Measurements from ENCODE around the gene NOTCH1.
A peak's percentile ranks its signal among the peaks of the same experiment; 100 is the strongest.

The NOTCH1 gene

DNA sequence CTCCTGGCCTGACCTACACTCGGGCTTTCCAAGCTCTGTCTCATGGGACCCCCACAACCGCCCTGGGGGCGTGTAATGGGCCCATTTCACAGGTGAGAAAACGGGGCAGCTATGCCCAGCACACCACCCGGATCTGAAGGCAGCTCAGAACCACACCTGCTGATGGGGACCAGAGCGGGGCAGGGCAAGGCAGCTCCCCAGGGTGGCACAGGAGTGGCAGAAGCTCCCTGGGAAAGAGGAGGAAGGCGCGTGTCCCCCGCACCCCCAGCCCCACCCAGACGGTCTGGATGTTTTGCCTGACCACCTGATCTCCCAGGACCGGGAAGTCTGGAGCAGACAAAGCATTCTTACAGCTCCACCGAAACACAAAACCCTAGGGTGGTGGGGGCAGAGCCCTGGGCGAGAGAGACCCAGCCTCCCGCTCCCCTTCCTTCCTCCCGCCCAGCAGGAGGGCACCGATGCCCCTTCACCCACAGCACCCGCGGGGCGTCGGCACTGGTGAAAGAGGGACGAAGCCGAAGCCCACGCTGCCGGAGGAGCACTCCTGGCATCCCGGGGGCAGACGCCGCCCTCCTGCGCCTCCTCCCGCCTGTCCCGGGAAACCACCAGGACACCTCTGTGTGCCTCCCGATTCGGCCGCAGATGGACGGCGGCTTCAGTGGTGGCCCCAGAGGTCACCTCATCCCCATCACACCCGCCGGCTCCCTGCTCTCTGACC is 14.5 kb downstream of the NOTCH1 start:
- Mint-ChIP-seq H3K27me3 (peaks cover 3% of the 10 kb centered on the region), H3K36me3 (peaks cover 14% of the 10 kb centered on the region), H3K27ac (no peak overlapping the region), H3K4me3 (no peak overlapping the region), H3K9me3 (no peaks in the 10 kb centered on the region), H3K4me1 (peaks cover 56% of the 10 kb centered on the region)
- DNase-seq, result no peak
- CTCF ChIA-PET, result no interaction called here

DNA sequence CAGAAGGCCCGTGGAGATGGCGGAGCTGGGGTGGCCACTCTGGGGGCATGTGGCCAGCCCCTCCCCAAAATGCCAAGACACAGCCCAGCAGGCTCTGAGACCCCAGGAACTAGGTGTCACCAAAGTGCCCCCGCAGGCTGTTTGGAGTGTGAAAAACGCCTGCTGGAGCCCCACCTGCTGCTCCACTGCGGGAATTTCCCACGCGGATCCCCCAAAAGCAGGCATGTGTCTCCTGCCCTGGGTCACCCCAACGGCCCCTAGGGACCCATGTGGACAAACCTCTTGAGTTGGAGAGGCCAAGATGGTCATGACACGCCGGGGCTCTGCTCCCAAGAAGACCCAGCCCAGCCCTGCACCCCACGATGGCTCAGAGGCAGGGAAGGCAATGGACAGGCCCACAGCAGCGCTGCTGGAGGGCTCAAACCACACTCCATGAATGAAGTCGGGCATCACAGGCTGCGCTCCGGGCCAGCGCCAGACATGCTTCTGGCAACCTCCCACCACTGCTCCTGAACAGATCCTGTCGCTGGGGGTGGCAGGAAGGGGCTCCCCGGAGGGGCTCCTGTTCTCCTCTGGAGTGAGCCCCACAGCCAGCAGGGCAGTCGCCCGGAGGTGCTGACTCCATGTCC is 15.3 kb downstream of the NOTCH1 start:
- peaks cover 56% of the 10 kb centered on the region for H3K4me1 Mint-ChIP-seq
- no peaks in the 10 kb centered on the region for H3K9me3 Mint-ChIP-seq
- no peak for DNase-seq
- no peak overlapping the region for H3K4me3 Mint-ChIP-seq
- H3K36me3 Mint-ChIP-seq, result peaks cover 14% of the 10 kb centered on the region
- H3K27me3 Mint-ChIP-seq, result peaks cover 3% of the 10 kb centered on the region
- no peak overlapping the region for H3K27ac Mint-ChIP-seq
- CTCF ChIA-PET, result no interaction called here

DNA sequence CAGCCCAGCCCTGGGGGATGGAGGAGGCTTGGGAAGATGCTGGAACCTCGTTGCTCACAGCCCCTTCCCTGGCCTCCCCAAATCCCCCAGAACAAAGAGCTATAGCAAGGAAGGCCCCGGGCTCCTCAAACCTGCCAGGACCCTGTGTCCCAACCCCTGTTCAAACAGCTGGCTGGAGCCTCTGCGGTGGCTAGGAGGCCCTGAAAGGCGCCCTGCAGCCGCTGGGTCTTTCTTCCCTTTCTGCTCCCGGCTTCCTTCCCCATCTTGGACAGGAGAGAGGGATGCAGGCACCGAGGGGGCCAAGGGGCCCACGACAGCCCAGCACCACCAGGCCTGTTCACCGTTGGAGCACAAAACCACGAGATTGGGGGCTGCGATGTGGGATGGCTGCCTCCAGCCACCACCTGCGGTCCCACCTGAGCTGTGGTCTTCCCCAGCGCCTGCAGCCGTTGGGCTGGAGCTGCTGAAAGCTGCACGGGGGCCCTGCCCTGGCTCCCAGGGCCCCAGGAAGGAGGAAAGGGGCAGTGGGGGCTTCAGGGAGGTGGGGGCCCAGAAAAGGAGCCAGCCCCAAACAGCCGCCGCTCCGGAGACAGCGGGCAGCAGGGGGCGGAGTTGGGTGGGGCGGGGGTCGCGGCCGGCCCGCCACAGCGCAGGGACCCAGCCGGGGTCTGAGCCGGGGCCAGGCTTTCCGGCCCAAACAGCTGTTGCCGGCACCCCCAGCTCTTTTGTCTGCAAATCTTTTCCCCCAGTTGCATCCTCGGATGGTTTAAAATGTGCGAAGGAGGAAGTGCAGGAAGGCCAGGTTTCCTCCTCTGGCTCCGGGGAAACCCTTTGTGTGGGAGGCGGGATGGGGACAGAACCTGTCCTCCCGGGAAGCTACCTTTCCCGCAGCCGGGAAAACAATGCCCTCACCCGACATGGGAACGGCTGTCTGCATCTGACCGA is 16.1 kb downstream of the NOTCH1 start:
- CTCF ChIA-PET, result interaction anchor here (0.5 kb wide), 1 partner anchor 251 kb away, joined by 3 read pairs; no protein-coding TSS in a partner anchor

DNA sequence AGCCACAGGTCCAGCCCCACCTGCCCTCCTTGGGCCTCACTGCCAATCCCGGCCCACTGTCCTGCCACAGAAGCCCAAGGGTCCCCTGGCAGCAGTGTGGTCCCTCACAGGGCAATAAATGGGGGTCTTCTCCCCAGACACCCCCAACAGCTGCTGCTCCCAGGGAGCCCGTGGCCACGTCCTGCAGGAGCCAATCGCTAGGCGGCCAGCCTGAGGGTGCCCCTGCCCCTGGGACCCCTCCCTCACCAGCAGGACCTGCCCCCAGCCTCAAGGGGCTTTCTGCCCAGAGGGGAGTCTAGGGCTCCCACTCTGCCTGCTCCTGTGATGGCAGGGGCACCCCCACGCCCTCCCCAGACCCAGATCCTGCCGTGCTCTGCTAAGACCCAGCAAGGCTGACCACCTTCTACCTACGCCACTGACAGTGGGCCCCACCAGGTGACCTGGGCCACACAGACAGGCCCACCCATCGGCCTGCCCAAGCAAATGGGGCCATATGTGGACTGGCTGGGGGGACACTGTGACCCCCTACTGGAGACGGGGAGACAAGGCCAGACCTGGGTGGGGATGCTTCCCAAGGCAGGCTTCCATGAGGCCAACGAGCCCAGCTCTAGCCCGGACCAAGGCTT is 17.0 kb downstream of the NOTCH1 start:
- DNase-seq, result no peak
- peaks cover 3% of the 10 kb centered on the region for H3K27me3 Mint-ChIP-seq
- CTCF ChIA-PET, result no interaction called here
- H3K36me3 Mint-ChIP-seq, result peaks cover 6% of the 10 kb centered on the region
- no peak overlapping the region for H3K4me3 Mint-ChIP-seq
- H3K4me1 Mint-ChIP-seq, result peaks cover 44% of the 10 kb centered on the region
- H3K27ac Mint-ChIP-seq, result peak overlapping the region; percentile 37
- no peaks in the 10 kb centered on the region for H3K9me3 Mint-ChIP-seq

More for the DNA sequence above, 16.1 kb downstream of the NOTCH1 start:
- Mint-ChIP-seq H3K4me1 (peaks cover 52% of the 10 kb centered on the region), H3K27me3 (peaks cover 3% of the 10 kb centered on the region), H3K4me3 (no peak overlapping the region), H3K27ac (no peak overlapping the region), H3K9me3 (no peaks in the 10 kb centered on the region), H3K36me3 (peaks cover 14% of the 10 kb centered on the region)
- DNase-seq, result no peak

DNA sequence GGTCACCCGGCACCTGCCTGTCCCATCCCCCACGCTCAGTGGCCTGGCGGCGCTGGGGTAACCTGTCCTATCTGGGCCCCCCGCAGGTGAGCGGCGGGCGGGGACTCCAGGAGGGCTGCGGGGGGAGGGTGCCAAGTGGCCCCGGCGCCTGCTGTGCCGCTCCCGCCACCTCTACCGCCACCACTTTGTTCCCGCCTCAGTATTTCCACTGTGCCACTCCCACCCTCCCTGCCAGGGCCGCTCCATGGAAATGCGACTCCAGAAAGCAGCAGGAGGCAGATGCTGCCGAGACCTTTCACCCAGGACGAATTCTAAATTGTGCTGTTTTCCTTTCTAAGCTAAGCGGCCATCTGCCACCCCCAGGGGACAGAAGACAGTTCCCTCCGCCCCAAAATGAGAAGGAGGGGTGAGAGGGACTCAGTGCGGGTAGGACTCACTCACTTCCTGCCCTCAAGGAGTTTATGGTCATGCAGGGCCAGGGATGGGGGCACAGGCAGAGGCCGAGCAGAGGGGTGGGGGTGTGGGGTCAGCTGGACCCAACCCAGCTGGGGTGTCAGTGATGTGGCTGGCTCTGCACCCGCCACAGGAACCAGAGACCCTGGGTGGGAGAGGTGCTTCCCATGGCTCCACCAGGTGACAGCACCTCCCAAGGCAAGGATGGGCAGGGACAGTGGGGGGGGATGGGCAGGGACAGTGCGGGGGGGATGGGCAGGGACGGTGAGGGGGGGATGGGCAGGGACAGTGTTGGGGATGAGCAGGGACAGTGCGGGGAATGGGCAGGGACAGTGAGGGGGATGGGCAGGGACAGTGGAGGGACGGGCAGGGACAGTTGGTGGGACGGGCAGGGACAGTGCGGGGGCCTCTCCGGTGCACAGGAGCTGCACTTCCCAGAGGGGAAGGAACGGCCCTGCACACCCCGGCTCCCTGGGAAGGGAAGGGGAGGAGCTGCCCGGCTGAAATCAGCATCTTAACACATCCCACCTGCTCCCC is 17.8 kb downstream of the NOTCH1 start:
- Mint-ChIP-seq H3K27ac (peak overlapping the region; percentile 58), H3K9me3 (no peaks in the 10 kb centered on the region), H3K4me1 (peaks cover 36% of the 10 kb centered on the region), H3K4me3 (no peak overlapping the region), H3K27me3 (peaks cover 3% of the 10 kb centered on the region), H3K36me3 (peaks cover 6% of the 10 kb centered on the region)
- DNase-seq, result no peak
- CTCF ChIA-PET, result interaction anchor here (0.6 kb wide), 1 partner anchor 51 kb away, joined by 3 read pairs; no protein-coding TSS in a partner anchor

DNA sequence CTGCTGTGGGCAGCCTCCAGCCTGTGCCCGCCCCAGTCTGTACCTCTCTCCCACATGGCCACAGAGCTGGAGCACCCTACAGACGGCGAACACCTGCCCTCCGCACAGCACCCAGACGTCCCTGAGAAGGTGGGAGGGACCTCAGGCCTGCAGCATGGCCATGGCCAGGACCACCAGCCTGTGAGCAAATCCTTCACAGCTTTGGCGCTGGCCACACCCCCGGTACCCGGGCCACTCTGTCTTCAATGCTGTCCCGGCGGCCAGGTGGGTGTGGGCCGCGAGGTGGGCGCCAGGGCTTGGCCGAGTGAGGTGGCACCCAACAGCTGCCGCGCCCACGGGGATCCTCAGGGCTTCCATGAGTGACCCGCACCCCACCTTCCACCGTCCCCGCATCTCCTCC is 18.7 kb downstream of the NOTCH1 start:
- no peak for DNase-seq
- Mint-ChIP-seq H3K4me3 (no peak overlapping the region), H3K27ac (no peak overlapping the region), H3K4me1 (peaks cover 27% of the 10 kb centered on the region), H3K27me3 (no peaks in the 10 kb centered on the region), H3K9me3 (no peaks in the 10 kb centered on the region), H3K36me3 (peaks cover 5% of the 10 kb centered on the region)
- CTCF ChIA-PET, result no interaction called here

DNA sequence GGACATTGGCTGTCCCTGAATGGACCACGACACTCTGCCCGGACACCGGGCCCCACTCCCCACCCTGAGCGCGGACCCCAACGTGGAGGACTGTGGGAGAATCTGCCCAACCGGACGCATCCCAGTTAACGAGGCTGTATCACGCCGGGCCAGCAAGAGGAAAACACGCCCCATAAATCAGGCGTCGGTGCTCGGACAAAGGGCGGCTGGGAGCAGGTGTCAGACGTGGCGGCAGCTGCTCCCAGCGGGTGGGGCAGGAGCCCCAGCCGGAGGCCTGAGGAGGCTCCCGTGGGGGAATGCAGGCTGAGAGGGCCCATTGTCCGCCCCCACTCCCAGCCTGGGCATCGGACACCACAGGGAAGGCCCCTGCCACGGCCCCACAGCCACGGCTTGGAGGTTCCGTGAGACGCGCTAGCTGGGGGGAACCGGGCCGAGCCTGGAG is 19.2 kb downstream of the NOTCH1 start:
- CTCF ChIA-PET, result no interaction called here
- DNase-seq, result no peak
- H3K27ac Mint-ChIP-seq, result no peak overlapping the region
- peaks cover 23% of the 10 kb centered on the region for H3K4me1 Mint-ChIP-seq
- no peak overlapping the region for H3K4me3 Mint-ChIP-seq
- peaks cover 5% of the 10 kb centered on the region for H3K36me3 Mint-ChIP-seq
- H3K9me3 Mint-ChIP-seq, result no peaks in the 10 kb centered on the region
- H3K27me3 Mint-ChIP-seq, result no peaks in the 10 kb centered on the region

DNA sequence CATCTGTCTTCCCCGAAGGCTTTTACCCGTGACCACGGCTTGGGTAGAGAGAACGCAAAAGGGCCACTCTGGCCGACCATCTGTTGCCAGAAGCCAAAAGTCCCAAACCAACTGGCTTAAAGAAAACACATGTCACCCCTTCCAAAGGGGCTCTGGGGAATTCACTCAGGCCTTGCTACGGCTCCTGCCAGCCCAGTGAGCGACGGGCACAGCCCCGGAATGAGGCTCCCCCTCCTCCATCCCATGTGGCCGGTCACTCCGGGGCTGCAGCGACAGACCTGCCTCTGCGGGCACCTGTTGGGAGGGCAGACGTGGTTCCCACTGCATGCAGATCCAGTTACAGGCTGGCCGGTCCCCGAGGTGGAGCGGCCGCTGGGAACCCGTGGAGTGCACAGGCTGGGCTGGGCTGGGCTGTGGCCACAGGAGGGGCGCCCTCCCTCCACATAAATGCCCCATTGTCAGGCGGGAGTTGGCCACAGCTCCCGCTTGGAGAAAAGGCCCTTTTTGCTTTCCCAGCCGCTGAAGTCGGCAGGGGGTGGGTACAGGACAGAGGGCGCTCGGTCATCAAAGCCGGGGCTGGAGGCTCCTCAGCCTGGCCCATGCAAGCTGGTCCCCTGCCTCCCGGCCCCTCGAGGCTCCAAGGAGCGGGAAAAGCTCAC is 19.9 kb downstream of the NOTCH1 start:
- Mint-ChIP-seq H3K27ac (no peak overlapping the region), H3K27me3 (no peaks in the 10 kb centered on the region), H3K4me1 (peaks cover 16% of the 10 kb centered on the region), H3K4me3 (no peak overlapping the region), H3K9me3 (no peaks in the 10 kb centered on the region), H3K36me3 (peaks cover 3% of the 10 kb centered on the region)
- CTCF ChIA-PET, result no interaction called here
- DNase-seq, result no peak

DNA sequence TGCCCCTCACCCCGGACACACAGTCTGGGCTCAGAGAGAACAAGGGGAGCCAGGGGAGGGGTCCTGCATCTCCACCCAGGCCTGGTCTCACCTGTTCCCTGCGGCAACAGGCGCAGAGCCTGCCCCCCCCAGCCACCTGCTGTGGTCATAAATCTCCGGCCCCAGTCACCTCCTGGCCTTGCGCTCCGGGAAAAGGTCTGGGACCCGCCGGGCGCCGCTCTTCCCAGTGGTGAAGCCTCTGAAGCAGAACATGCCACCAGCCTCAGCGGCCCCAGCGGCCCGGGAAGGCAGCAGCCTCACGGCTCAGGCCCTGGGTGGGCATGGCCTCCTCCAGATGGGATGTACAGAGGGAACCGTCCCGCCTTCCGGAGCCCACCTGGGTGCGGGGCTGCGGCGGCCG is 20.6 kb downstream of the NOTCH1 start:
- H3K4me1 Mint-ChIP-seq, result peaks cover 9% of the 10 kb centered on the region
- H3K36me3 Mint-ChIP-seq, result peaks cover 4% of the 10 kb centered on the region
- no peaks in the 10 kb centered on the region for H3K9me3 Mint-ChIP-seq
- no peak for DNase-seq
- H3K27ac Mint-ChIP-seq, result no peak overlapping the region
- H3K27me3 Mint-ChIP-seq, result no peaks in the 10 kb centered on the region
- CTCF ChIA-PET, result no interaction called here
- H3K4me3 Mint-ChIP-seq, result no peak overlapping the region

DNA sequence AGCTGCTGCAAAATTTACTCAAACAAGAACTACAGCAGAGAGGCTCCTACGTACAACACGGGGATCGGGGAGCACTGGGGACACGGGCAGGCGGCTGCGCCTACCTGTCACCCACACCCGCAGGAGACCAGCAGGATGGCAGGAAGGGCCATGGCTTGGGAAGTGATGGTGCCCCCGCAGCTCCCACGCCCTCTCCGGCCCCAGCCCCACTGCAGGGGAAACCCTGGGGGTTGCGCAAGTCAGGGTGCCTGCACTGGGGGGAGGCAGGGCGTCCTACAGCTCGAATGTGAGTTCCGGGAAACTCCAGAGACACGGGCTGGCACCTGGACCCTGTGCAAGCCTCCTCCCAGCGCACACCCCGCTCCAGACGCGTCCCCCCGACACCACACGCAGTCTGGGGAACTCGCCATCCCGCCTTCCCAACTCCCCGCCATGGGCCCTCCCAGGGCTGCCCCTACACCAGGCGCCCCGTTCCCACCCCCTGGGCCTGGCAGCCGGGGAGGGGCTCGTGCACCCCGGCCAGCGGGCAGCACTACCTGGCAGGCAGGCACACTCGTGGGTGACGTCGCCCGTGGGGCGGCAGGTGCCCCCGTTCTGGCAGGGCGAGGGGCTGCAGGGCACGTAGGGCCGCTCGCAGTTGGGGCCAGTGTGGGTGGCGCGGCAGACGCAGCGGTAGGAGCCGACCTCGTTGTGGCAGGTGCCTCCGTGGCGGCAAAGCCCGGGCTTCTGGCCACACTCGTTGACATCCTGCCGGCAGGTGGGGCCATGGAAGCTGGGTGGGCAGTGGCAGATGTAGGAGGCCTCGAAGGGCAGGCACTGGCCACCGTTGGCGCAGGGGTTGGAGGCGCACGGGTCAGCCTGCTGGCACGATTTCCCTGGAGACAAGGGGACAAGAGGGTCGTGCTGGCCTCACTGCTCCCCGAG is 23.3 kb downstream of the NOTCH1 start:
- Mint-ChIP-seq H3K4me1 (no peaks in the 10 kb centered on the region), H3K27ac (no peak overlapping the region), H3K4me3 (no peak overlapping the region), H3K27me3 (no peaks in the 10 kb centered on the region), H3K36me3 (peaks cover 9% of the 10 kb centered on the region), H3K9me3 (no peaks in the 10 kb centered on the region)
- DNase-seq, result no peak
- CTCF ChIA-PET, result no interaction called here

DNA sequence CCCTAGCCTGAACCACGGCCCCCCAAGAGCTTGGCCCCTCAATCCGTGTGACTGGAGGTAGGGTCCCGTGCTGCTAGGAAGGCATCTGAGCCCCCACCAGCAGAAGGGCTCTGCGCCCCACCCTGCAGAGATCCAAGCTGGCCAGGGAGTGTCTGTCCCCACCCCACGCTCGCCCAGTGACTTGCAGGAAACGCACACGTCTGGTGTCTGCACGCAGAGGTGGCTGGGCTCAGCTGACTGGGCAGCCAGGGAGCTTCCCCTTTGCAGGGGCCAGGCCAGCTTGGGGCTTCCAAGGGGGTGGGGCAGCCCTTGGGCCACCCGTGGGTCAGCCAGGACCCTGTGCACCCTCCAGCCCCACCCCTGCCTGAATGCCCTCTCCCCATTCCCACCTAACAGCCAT is 24.3 kb downstream of the NOTCH1 start:
- DNase-seq, result no peak
- CTCF ChIA-PET, result no interaction called here
- H3K27me3 Mint-ChIP-seq, result no peaks in the 10 kb centered on the region
- H3K4me1 Mint-ChIP-seq, result no peaks in the 10 kb centered on the region
- no peaks in the 10 kb centered on the region for H3K9me3 Mint-ChIP-seq
- H3K4me3 Mint-ChIP-seq, result no peak overlapping the region
- no peak overlapping the region for H3K27ac Mint-ChIP-seq
- peaks cover 13% of the 10 kb centered on the region for H3K36me3 Mint-ChIP-seq

DNA sequence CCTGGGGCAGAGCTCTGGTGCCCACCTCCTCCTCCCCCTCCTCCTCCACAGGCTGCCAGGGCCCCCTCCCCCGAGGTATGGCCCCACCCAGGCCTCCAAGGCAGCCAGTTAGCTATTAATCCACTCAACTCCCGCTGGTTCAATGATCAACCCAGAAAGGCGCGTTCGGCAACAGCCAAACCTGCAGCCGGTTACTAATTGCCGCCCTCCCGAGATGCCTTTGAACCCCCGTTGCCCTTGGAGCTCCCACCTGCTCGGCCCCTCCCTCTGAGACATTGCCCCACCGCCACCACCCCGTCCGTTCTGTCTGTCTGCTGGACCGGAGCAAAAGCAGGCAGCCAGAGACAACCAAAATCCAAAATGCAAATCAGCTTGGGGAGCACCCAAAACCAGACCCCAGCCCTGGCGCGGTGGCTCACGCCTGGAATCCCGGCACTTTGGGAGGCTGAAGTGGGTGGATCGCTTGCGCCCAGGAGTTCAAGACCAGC is 25.8 kb downstream of the NOTCH1 start:
- CTCF ChIA-PET, result no interaction called here
- H3K27me3 Mint-ChIP-seq, result no peaks in the 10 kb centered on the region
- DNase-seq, result no peak
- H3K4me1 Mint-ChIP-seq, result no peaks in the 10 kb centered on the region
- H3K9me3 Mint-ChIP-seq, result no peaks in the 10 kb centered on the region
- H3K36me3 Mint-ChIP-seq, result peaks cover 18% of the 10 kb centered on the region
- no peak overlapping the region for H3K4me3 Mint-ChIP-seq
- H3K27ac Mint-ChIP-seq, result no peak overlapping the region
